ENCODE measurements around the gene DNAAF3.
"Not testable (repeated sequence)": the region's sequence is repeated elsewhere in the genome, so short reads cannot be mapped to it uniquely, and the experiment has no call there.

DNAAF3 gene

DNA sequence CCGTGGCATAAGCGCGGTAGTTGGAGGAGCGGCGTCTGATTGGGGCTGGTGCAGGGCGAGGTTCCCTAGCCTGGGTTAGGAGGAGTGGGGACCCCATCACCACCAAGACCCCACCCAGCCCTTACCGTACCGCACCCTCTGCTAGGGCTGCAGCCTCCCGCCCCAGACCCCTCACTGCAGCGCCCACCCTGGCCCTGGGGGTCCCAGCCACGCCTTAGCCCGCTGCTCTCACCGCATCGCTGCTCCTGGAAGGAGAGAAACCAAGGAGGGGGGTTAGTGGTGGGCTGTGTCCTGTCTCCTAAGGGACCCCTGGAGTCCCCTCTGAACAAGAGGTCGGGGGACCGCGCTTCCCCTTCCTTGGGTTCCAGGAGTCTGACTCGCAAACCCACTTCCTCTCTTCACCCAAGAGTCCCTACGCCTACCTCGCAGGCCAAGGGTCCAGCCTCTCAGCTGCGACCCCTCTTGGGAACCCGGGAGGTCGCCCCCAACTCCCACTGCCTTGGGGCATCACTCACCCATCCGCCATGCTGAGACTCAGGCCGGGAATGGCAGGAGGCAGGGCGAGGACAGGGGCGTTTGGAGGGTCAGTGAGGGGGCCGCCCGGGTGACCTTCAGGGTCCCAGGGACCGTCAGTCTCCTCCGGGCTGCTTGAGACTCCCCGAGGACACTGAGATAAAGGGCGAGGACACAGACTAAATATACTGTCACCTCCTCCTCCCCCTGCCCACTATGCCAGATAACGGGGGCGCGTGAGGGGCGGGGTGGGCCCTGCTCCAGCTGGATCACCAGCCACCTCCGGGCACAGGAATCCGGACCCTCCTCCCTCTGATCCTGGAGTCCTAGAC lies 9.1 kb downstream of the DNAAF3 start, which contains the start of gene TNNI3:
Gene TNNI3, minus strand, starts transcription at position 669 of the 845 bp plus-strand sequence. Its CDS starts 143 bp downstream, at position 526.
- TF ChIP-seq, protein P1, sequence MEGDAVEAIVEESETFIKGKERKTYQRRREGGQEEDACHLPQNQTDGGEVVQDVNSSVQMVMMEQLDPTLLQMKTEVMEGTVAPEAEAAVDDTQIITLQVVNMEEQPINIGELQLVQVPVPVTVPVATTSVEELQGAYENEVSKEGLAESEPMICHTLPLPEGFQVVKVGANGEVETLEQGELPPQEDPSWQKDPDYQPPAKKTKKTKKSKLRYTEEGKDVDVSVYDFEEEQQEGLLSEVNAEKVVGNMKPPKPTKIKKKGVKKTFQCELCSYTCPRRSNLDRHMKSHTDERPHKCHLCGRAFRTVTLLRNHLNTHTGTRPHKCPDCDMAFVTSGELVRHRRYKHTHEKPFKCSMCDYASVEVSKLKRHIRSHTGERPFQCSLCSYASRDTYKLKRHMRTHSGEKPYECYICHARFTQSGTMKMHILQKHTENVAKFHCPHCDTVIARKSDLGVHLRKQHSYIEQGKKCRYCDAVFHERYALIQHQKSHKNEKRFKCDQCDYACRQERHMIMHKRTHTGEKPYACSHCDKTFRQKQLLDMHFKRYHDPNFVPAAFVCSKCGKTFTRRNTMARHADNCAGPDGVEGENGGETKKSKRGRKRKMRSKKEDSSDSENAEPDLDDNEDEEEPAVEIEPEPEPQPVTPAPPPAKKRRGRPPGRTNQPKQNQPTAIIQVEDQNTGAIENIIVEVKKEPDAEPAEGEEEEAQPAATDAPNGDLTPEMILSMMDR (IDR thresholded peaks at IDR 0.05; ENCODE audit: extremely low read depth, missing control alignments): no peak
- no peak for DNase-seq (ENCODE audit: low spot score)

DNA sequence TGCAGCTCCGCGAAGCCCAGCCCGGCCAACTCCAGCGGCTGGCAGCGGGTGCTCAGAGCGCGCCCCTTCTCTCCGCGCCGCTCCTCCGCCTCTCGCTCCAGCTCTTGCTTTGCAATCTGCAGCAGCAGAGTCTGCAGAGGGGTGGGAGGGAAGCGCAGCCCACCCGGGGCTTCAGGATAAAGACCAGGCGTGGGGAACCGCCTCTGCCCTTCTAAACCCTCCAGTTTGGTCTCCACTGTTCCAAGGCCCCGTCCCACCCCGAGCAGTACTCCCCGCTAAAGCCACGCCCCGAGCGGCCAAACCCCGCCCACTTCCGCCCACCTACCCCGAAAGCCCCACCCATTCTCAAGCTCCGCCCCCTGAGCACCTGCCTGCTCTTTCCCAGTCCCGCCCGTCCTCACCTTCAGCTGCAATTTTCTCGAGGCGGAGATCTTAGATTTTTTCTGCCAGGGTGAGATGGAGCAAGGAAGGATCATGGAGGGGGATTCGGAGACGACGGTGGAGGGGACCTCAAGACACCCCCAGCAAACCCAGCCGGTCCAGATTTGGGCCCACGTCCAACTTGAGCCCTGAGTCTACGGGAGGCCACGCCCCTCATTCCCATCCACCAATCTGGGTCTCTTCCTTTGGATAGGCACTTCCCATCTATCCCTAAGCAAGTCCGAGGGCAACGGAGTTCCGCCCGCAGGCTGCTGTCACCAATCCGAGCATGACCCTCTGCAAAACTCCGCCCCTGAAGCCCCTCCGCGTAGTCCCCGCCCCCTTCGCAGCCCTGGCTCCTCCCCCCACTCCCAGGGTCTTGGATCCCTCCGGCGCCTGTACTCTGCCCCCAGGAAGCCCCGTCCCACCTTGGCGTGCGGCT lies 10.0 kb downstream of the DNAAF3 start:
- peak; percentile 70 for DNase-seq (ENCODE audit: low spot score)
- TF ChIP-seq, protein P1 (IDR thresholded peaks at IDR 0.05; ENCODE audit: extremely low read depth, missing control alignments): no peak

DNA sequence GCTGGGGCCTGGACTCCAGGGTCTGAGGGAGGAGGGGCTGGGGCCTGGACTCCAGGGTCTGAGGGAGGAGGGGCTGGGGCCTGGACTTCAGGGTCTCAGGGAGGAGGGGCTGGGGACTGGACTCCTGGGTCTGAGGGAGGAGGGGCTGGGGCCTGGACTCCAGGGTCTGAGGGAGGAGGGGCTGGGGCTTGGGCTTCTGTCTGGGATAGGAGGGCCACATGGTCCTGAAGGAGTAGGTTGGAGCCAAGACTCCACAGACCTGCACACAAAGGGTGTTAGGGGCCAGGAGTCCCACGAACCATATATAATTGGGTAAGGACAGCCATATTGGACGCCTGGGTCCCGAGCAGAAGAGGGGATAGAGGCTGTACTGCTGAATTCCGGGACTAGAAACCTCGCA lies 10.6 kb downstream of the DNAAF3 start:
- DNase-seq (ENCODE audit: low spot score): not testable (repeated sequence)

DNA sequence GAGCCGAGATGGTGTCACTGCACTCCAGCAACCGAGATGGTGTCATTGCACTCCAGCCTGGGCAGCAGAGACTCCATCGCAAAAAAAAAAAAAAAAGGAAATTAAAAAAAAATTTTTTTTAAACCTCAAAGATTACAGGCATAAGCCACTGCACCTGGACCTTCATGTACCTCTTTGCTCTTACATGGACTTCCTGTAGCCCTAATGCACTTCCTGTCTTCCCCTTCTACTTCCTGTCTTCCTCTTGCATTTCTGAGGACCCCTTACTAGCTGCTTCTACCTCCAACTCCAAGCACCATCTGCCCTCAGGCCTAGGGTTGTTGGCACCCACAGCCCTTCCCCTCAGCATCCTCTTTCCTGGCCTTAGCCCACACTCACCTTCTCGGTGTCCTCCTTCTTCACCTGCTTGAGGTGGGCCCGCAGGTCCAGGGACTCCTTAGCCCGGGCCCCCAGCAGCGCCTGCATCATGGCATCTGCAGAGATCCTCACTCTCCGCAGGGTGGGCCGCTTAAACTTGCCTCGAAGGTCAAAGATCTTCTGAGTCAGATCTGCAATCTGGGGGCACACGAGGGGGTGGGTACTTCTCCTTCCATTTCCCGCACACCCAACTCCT lies 12.7 kb downstream of the DNAAF3 start:
- no peak for DNase-seq (ENCODE audit: low spot score)
- TF ChIP-seq, protein P1 (IDR thresholded peaks at IDR 0.05; ENCODE audit: extremely low read depth, missing control alignments): no peak

DNA sequence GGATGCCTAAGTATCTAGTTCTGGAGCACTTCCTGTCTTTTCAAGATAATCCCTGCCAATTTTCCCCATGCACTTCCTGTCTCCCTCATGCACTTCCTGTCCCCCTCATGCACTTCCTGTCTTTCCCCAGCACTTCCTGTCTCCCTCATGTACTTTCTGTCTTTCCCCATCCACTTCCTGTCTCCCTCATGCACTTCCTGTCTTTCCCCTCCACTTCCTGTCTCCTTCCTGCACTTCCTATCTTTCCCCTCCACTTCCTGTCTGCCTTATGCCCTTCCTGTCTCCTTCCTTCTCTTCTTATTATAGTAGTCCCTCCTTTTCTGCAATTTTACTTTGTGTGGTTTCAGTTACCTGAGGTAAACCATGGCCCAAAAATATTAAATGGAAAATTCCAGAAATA lies 14.4 kb downstream of the DNAAF3 start:
- TF ChIP-seq, protein P1 (IDR thresholded peaks at IDR 0.05; ENCODE audit: extremely low read depth, missing control alignments): no peak
- no peak for DNase-seq (ENCODE audit: low spot score)

DNA sequence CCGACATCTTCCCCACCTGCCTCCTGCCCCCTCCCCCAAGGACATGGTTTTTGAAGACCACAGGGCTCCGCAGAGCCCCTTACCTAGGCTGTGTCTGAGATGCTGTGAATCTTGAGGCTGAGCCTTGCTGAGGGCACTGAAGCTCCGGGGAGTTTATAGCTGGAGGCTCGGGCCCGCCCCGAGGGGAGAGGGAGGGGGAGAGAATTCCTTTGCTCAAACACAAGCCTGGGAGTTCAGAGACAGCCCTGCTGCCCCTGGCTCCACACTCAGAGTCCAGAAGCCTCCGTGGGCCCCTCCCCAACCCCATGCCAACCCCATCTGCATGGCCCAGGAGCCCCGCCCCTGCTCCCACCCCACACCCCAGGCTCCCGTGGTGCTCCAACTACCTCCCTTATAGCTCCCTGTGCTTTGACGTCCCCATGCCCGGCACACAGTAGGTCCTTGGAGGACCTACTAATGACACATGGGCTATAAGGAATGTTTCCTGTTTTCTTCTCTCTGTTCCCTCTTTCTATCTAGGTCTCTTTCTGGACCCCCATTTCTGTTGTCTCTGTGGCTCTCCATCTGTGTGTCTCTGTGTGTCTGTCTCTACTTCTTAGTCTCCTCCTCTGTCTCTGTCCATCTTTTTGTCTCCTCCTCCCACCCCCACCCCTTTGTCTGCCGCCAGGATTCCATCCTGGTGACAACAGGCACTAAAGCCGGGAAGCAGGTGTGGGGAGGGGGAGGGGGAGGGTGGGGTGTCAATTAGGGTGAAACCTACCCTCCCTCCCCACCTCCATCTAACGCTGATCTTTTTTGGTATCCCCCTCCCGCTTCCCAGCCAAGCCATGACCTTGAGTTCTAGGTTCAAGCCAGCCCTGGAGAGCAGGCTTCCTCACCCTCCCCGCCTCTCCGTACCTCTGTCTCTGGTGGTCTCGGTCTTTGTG lies 17.1 kb downstream of the DNAAF3 start, which contains the start of gene TNNT1:
Gene TNNT1, minus strand, starts transcription at position 129 of the 926 bp plus-strand sequence. CDS start 2,049 bp downstream, outside the sequence.
- TF ChIP-seq, protein P1 (IDR thresholded peaks at IDR 0.05; ENCODE audit: extremely low read depth, missing control alignments): no peak
- no peak for DNase-seq (ENCODE audit: low spot score)
